GM21717 (cell line): Measurements from ENCODE around the gene CDK14.

Experiments used
- ATAC-seq: cut with Tn5 transposase; IDR thresholded peaks from one replicate; pipeline ENCODE4 v1.9.1; 2021; ENCODE audit warnings: mild to moderate bottlenecking, moderate library complexity; ENCODE audit not compliant: unreplicated experiment

CDK14 gene

GRCh38 chr7:91034459-91035368 is 438.6 kb downstream of the CDK14 start:
- ATAC-seq = no peak

GRCh38 chr7:91039033-91039432 is 442.9 kb downstream of the CDK14 start:
- ATAC-seq = peak; percentile 66

- no peak for ATAC-seq
Observed at GRCh38 chr7:91041141-91041540, 445.0 kb downstream of the CDK14 start.

- ATAC-seq = no peak
Observed at GRCh38 chr7:91041901-91042484, 445.9 kb downstream of the CDK14 start.

GRCh38 chr7:91043186-91043585 is 447.1 kb downstream of the CDK14 start:
- no peak for ATAC-seq

- ATAC-seq = no peak
Observed at GRCh38 chr7:91043924-91044645, 448.0 kb downstream of the CDK14 start.

- no peak for ATAC-seq
Observed at GRCh38 chr7:91045606-91046005, 449.5 kb downstream of the CDK14 start.

GRCh38 chr7:91046322-91047089 is 450.4 kb downstream of the CDK14 start:
- no peak for ATAC-seq

- ATAC-seq = no peak
Observed at GRCh38 chr7:91047636-91048035, 451.5 kb downstream of the CDK14 start.

- ATAC-seq = peak; percentile 99
Observed at GRCh38 chr7:91050677-91051076, 454.6 kb downstream of the CDK14 start.

- no peak for ATAC-seq
Observed at GRCh38 chr7:91051966-91052365, 455.8 kb downstream of the CDK14 start.

- ATAC-seq = no peak
Observed at GRCh38 chr7:91054374-91054773, 458.3 kb downstream of the CDK14 start.

- no peak for ATAC-seq
Observed at GRCh38 chr7:91055219-91055618, 459.1 kb downstream of the CDK14 start.

GRCh38 chr7:91062713-91063112 is 466.6 kb downstream of the CDK14 start:
- ATAC-seq = no peak

GRCh38 chr7:91064052-91064451 is 467.9 kb downstream of the CDK14 start:
- ATAC-seq = no peak

GRCh38 chr7:91064938-91065337 is 468.8 kb downstream of the CDK14 start:
- no peak for ATAC-seq

- ATAC-seq = no peak
Observed at GRCh38 chr7:91066627-91067026, 470.5 kb downstream of the CDK14 start.

GRCh38 chr7:91067242-91067641 is 471.1 kb downstream of the CDK14 start:
- ATAC-seq = no peak

GRCh38 chr7:91068136-91068795 is 472.1 kb downstream of the CDK14 start:
- no peak for ATAC-seq

- ATAC-seq = no peak
Observed at GRCh38 chr7:91069146-91069545, 473.0 kb downstream of the CDK14 start.
